ENCODE results near the gene IKZF4.
A peak's percentile ranks its signal among the peaks of the same experiment; 100 is the strongest.
"Not testable (repeated sequence)": the region's sequence is repeated elsewhere in the genome, so short reads cannot be mapped to it uniquely, and the experiment has no call there.

The IKZF4 gene

DNA sequence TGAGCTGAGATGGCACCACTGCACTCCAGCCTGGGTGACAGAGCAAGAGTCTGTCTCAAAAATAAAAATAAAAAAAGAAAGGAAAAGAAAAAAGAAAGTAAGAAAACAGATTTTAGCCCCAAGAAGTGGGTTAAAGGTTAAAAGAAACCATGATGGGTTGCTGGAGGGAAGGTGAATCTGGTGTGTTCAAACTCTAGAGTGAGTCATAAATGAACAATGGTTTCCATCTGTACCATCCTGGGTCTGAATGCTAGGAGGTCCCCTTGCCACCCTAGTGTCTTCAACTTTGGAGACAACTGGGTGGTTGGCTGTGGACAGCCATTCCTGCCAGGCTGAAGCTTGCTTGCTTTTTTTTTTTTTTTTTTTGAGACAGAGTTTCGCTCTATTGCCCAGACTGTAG, 19.3 kb downstream of the IKZF4 start:
- DNase-seq (ENCODE audit: low read depth), result no peak

DNA sequence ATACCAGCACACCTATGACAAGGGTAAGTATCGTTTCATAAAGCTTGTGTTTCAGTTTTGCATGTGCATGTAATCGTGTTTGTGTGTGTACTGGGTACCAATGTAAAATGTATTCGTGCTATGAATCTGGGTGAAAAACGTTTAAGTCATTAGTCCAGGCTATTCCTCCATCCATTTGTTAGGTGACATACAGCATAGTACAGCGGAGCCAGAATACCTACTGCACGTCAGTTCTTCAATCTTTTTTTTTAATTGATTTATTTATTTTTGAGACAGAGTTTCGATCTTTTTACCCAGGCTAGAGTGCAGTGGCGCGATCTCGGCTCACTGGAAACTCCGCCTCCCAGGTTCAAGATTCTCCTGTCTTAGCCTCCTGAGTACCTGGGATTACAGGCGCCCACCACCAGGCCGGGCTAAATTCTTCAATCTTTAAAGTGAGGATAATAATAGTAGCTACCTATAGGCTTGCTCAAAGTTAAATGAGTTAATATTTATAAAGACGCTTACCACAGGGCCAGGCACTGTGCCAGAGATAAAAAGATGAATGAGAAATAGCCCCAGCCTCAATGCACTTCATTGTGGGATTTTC, 20.2 kb downstream of the IKZF4 start:
- DNase-seq (ENCODE audit: low read depth), result no peak

DNA sequence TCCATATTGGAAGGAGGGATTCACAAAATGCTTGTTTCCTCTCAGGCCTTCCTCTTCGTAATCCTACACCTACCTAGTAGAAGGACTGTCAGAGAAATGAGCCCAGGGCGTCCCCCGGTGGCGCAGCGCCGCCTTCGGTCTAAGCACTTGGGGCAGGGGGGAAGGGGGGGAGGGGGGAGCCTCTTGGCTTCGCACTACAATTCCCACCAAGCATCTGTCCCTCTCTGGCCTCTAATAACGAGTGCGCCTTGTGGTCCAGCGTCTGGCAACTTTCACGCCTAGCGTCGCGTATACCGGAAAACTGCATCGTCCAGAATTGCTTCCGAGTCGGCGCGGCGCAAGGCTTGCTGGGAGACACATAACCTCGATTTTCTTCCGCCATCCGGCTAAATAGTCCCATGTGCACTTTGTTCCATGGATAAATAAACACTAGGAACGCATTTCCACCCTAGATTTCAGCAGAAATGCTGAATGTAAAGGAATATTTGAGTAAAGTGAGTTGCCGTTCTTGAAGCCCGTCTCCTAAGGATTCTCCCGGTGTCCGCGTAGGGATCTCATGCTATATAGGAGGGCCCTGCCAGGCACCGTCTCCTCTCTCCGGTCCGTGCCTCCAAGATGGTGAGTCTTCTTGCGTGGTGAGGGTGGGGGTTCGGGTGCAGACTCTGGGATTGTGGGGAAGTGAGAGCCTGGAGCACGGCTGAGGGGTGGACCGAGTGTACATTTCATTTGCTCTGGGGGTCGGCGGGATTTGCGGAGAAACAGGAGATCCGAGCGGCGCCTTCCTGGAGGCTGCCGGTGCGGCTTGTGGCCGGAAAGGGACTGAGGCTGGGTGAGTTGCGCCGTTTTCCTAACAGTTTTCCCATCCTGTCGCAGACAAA, 20.9 kb downstream of the IKZF4 start, which contains the start of gene RPS26:
Gene RPS26 (plus strand): TSS at position 367 of the 878 bp plus-strand sequence. CDS start 249 bp downstream, at position 616.
- DNase-seq (ENCODE audit: low read depth), result peak; percentile 98

DNA sequence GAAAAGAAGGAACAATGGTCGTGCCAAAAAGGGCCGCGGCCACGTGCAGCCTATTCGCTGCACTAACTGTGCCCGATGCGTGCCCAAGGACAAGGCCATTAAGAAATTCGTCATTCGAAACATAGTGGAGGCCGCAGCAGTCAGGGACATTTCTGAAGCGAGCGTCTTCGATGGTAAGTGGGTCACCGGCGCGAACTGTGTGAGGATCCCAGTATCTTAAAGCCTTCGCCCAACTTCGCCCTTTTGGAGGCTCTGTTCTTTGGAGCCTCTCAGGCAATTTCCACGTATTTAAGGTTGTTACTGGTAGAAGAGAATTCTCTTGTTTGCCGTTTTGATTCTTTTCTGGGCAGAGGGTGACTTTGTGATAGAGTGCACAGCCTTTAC, 21.6 kb downstream of the IKZF4 start:
- DNase-seq (ENCODE audit: low read depth), result not testable (repeated sequence)

DNA sequence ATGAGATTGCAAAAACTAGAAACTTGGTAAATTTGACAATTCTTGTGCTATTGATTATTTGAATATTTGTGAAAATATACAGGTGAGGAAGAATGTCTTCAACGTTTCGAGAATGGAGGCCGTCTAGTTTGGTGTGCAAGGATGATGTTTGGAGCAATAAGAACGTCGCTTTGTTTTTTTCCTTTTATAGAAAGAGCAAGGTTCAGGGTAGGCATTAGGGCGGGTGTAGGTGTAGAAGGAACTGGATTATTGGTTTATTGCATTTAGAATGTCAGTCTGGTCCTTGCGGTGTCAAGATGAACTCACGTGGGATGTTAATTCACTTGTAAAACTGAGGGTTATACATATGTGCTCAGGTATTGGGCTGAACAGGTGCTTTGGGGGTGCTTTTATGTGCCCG, 22.0 kb downstream of the IKZF4 start:
- DNase-seq (ENCODE audit: low read depth), result no peak

DNA sequence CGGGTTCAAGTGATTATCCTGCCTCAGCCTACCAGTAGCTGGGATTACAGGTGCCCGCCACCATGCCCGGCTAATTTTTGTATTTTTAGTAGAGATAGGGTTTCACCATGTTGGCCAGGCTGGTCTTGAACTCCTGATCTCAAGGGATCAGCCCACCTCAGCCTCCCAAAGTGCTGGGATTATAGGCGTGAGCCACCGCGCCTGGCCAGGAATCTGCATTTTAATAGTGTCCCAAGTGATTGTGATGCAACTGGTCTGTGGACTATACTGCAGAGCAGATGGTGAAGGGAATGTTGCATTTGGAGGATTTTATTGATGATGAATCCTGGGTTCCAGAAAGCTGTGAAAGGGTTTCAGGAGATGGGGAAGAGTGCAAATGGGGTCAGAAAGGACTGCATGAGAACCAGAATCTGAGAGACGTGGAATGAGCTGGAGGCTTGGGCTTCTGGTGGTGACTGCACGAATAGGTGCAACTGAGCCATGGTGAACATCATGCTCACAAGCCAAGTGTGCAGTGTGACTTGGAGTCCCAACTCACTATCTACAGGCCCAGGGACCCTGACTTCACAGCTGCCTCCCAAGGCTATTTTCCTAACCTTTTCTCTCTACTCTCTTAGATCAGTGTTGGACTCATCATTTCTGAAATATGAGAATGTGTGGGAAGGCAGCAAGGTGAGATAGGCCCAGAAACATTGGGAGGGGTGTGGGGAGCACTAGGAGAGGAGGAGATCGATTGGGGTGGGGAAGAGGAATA, 25.4 kb downstream of the IKZF4 start:
- DNase-seq (ENCODE audit: low read depth), result no peak

DNA sequence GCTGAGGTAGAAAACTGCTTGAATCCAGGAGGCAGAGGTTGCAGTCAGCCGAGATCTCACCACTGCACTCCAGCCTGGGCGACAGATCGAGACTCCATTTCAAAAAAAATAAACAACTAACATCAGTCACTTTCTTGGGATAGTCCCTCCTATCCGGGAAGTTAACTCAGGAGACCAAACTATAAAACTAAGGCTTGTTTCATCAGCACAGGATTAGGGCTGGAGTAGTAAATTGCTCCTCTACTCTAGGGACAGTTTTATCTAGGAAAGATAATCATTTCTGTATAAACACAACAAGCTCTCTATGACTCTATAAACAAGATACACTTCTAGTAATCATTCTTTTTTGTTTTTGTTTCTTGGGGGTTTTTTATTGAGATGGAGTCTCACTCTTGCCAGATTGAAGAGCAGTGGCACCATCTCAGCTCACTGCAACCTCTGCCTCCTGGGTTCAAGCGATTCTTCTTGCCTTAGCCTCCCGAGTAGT, 32.6 kb downstream of the IKZF4 start:
- no peak for DNase-seq (ENCODE audit: low read depth)

DNA sequence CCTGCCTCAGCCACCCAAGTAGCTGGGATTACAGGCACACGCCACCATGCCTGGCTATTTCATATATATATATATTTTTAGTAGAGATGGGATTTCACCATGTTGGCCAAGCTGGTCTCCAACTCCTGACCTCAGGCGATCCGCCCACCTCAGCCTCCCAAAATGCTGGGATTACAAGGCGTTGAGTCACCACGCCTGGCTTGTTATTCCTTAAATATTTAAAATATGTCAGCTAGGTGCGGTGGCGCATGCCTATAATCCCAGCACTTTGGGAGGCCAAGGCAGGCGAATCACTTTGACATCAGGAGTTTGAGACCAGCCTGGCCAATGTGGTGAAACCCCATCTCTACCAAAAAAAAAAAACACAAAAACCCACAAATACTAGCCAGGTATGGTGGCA, 39.1 kb downstream of the IKZF4 start:
- not testable (repeated sequence) for DNase-seq (ENCODE audit: low read depth)

DNA sequence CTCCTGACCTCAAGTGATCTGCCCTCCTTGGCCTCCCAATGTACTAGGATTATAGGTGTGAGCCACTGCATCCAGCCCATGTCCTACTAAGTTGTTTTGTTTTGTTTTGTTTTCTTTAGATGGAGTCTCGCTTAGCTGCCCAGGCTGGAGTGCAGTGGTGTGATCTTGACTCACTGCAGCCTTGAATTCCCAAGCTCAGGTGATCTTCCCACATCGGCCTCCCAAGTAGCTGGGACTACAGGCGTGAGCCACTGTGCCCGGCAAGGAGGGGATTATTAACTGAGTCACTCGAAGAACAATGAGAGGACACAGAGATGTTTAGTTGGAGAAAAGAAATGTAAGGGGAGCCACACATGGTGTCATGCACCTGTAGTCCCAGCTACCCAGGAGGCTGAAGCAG, 41.1 kb downstream of the IKZF4 start:
- no peak for DNase-seq (ENCODE audit: low read depth)

DNA sequence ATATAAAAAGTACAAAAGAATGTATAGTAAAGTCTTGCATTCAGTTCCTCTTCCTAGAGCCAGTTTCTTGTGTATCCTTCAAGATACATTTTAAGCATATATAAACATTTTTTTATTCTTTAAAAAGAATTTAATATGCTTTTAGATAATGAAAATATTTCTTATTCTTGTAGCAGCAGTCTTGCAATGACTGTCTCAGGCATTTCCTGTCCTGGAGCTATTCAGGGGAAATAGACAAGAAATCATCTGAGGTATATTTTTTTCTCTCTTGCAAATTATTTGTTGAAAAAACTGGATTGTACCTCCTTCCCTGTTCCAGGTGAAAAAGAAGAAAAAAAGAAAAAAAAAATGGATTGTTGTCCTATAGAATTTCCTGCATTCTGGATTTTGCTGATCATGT, 42.2 kb downstream of the IKZF4 start:
- no peak for DNase-seq (ENCODE audit: low read depth)

DNA sequence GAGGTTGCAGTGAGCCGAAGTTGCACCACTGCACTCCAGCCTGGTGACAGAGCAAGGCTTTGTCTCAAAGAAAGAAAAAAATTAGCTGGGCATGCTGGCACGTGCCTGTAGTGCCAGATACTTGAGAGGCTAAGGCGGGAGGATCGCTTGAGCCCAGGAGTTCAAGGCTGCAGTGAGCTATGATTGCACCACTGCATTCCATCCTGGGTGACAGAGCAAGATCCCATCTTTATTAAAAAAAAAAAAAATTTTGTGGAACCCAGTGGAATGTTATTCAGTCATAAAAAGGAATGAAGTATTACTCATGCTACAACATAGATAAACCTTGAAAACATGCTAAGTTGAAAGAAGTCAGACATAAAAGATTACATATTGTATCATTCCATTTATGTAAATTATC, 50.8 kb downstream of the IKZF4 start:
- DNase-seq (ENCODE audit: low read depth), result no peak

DNA sequence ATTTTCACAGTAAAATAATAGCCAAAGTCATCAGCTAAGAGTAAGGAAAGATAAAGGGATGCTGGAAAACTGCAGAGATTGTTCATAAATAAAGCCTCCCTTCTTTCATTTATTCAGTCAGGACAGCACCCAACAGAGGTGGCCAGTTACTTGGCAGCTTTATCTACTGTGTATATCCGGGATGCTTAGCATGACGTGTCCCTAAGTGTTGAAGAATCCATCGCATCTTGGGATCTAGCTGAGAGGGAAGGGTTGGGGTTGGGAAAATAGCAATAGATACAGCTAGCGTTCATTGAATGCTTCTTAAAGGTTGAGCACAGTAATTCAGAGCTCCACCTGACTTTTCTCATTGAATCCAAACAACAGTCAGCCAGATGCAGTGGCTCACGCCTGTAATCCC, 53.6 kb downstream of the IKZF4 start:
- DNase-seq (ENCODE audit: low read depth), result no peak

DNA sequence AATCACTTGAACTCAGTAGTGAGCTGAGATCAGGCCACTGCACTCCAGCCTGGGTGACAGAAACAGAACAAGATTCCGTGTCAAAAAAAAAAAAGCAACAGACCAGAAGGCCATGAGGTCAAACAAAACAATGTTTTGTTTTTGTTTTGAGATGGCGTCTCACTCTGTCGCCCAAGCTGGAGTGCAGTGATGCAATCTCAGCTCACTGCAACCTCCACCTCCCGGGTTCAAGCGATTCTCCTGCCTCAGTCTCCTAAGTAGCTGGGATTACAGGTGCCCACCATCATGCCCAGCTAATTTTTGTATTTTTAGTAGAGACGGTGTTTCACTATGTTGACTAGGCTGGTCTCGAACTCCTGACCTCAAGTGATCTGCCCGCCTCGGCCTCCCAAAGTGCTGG, 57.1 kb downstream of the IKZF4 start:
- DNase-seq (ENCODE audit: low read depth), result not testable (repeated sequence)

DNA sequence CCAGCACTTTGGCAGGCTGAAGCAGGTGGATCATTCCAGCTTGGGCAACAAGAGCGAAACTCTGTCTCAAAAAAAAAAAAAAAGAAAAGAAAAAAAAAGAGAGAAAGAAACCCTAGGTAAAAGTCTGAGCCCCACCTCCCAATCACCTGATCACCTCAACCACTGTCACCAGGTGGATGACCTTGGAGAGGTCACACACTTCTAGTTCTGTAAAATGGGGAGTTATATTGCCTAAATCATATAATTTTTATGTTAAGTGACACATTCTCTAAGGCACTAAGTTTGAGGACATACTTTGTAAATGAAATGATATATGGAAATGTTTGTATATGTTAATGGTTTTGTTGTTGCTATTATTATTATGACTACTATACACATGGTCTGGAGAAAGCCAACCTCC, 57.6 kb downstream of the IKZF4 start:
- no peak for DNase-seq (ENCODE audit: low read depth)

DNA sequence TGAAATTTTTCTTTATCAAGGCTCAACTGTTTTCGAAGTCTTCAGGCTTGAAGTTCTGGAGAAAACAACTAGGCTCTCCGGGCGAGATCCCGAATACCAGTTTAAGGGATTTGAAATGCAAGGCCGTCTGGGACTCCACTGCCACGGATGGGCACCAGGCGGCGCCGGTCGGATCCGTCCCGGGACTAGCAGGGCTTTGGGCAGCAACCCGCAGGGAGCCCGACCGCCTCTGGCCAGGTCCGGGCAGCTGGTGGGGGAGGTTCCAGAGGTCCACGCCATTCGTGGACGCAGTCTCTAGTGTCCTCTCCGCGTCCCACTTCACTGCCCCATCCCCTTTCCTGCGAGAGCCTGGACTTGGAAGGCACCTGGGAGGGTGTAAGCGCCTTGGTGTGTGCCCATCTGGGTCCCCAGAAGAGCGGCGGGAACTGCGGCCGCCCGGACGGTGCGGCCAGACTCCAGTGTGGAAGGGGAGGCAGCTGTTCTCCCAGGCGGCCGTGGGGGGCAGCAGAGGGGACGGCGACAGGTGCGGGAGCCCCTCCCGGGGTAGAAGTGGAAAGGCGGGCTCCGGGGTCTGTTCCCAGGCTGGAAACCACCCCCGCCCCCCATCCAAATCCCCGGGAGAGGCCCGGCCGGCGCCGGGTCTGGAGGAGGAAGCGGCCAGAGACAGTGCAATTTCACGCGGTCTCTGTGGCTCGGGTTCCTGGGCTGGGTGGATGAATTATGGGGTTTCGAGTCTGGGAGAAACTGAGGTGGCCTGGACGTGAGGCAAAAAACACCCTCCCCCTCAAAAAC, 58.3 kb downstream of the IKZF4 start:
- peak; percentile 36 for DNase-seq (ENCODE audit: low read depth)

DNA sequence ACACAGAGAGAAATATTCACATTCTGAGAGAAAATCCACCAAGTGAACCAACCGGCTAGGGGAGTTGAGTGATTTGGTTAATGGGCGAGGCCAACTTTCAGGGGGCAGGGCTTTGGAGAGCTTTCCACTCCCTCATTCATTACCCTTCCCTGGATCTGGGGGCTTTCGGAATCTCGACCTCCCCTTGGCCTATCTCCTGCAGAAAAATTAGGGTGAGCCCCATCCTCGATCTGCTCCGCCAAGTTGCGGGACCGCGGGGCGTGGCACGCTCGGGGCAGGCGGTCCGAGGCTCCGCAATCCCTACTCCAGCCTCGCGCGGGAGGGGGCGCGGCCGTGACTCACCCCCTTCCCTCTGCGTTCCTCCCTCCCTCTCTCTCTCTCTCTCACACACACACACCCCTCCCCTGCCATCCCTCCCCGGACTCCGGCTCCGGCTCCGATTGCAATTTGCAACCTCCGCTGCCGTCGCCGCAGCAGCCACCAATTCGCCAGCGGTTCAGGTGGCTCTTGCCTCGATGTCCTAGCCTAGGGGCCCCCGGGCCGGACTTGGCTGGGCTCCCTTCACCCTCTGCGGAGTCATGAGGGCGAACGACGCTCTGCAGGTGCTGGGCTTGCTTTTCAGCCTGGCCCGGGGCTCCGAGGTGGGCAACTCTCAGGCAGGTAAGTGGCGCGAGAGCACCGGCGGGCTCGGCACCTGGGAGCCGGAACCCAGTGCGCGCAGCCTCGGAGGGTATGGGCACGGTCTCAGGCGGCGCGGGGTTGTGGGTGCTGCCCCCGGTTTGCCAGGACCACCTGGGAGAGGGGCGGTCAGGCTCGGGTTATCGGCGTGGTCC, 59.1 kb downstream of the IKZF4 start, which contains the start of gene ERBB3:
Gene ERBB3 (plus strand): TSS at position 443 of the 833 bp plus-strand sequence. CDS start 136 bp downstream, at position 579.
- DNase-seq (ENCODE audit: low read depth), result no peak

DNA sequence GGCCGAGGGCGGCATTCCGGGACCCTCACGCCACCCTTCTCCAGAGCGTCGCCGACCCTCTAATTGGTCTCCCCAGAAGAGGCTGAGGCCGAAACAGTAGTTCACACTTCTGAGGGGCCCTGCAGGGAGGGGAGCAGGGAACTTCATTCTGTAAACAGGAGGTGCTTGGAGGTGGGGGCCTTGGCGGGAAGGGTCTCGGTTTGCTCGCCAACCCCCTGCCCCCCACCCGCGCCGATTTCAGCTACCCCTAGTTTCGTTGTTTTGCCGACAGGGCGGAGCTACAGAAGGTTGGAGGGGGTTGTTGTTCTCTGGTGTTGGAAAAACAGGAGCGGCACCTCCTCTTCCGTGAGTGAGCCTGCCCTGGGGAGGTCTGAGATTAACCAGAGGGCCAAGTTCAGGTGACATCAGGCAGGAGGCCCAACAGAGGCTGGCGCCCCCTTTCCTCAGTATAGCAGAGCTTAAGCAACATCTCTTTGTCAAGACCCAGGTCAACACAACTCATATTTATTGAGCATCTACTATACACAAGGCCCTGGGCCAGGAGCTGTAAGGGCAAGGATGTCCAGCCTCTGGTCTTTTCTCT, 59.8 kb downstream of the IKZF4 start:
- DNase-seq (ENCODE audit: low read depth), result no peak

DNA sequence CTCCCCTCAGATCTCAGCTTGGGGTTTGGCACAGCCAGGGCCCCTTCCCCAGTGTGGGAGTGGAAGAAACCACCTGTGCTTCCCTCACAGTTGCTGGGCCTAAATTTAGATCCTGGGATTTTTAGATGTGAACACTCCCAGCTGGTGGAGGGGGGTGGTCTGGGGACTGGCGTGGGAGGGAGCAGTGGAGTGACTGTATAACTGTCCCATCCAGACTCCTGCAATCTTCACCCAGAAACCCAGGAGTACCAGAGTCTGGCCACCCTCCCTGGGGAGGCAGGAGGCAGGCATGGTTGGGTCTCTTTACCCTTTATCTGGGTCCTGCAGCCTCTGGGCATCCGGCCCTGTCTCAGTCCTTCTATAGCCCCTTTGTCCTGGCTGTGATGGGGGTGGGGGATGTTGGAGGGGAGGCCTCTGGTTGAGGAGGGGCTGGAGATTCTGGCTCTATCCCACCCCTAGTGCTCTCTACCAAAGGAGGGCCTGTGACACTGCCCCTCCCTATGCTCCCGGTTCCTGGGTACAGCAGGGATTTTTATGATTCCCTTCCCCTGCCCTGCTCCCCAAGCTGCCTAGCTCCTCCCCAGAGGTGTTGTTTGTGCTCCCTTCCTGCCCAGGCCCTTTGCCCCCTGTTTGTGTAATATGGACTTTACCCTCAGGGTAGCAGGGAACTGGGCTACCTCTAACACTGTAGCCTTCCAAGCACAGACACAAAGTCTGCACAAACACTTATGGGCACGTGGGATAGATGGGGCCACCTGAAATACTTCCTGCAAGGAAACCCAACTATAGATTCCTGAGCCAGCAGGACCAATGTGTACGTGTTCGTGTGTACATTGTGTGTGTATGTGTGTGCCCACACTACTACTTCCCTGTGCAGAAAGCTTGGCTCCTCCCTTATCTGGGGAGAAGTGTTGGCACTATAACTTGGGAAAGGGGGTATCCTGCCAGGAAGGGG, 60.8 kb downstream of the IKZF4 start:
- DNase-seq (ENCODE audit: low read depth), result no peak

DNA sequence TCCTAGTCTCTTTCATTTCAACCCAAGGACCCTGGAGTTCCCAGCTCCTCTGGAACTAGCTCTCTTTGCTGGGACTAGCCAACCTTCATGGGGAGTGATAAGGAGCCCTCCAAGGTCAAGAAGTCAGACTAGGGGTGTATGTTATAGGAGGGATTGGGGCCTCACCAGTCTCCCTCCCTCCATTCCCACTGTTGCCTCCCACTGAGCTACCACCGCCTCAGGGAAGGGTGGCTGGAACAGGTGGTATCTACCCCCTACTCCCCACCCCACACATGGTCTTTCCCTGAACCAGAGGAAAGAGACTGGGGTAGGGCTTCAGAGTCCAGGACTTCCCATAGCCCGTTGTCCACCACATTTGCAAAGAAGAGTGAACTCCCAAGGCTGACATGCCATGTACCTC, 61.5 kb downstream of the IKZF4 start:
- DNase-seq (ENCODE audit: low read depth), result no peak
